Stimulated activated CD4-positive, alpha-beta T cell treated with anti-CD3 and anti-CD28 coated beads, Interleukin-12 subunit alpha, Interleukin-12 subunit beta, amount 100 ng/mL, for 4 hours (primary cell): Measurements from ENCODE around the gene NADSYN1.
"Not testable (repeated sequence)": the region's sequence is repeated elsewhere in the genome, so short reads cannot be mapped to it uniquely, and the experiment has no call there.

Experiments used
- DNase-seq: peaks from one replicate; pipeline ENCODE4 v3.0.0-alpha.2; 2020

Gene NADSYN1

GRCh38 chr11:71530602-71531001 is 77.6 kb downstream of the NADSYN1 start:
- no peak for DNase-seq

- DNase-seq, result no peak
Measured at GRCh38 chr11:71532036-71532610, 79.1 kb downstream of the NADSYN1 start.

GRCh38 chr11:71534711-71535608 is 82.0 kb downstream of the NADSYN1 start:
- DNase-seq, result not testable (repeated sequence)

- no peak for DNase-seq
Measured at GRCh38 chr11:71535825-71536224, 82.8 kb downstream of the NADSYN1 start.

- no peak for DNase-seq
Measured at GRCh38 chr11:71537537-71537936, 84.5 kb downstream of the NADSYN1 start.

- not testable (repeated sequence) for DNase-seq
Measured at GRCh38 chr11:71537977-71538665, 85.1 kb downstream of the NADSYN1 start, which contains the start of gene KRTAP5-8. Gene KRTAP5-8 (plus strand): TSS chr11:71538025. CDS start chr11:71538056, 31 bp downstream.

DNA sequence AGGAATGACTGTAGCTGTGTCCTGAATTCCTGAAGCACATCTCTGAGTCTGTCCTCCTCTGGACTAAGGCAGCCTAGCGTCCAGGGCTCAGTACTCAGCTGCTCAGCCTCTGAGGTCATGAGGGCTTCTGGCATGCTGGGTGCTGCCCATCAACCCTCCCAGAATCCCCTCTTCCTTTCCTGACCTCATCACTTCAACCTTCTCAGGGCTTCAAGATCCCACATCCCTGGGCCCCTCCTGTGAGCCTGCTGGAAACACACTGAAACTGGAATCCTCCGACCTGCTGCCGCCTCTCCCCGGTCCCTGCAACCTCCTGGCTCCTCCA is 85.6 kb downstream of the NADSYN1 start:
- DNase-seq, result no peak

GRCh38 chr11:71539017-71539416 is 86.0 kb downstream of the NADSYN1 start:
- no peak for DNase-seq

GRCh38 chr11:71539971-71540370 is 87.0 kb downstream of the NADSYN1 start:
- DNase-seq, result not testable (repeated sequence)

- DNase-seq, result not testable (repeated sequence)
Measured at GRCh38 chr11:71540521-71541304, 87.7 kb downstream of the NADSYN1 start.

- DNase-seq, result no peak
Measured at GRCh38 chr11:71542382-71542781, 89.4 kb downstream of the NADSYN1 start.

GRCh38 chr11:71542879-71543777 is 90.1 kb downstream of the NADSYN1 start:
- DNase-seq, result no peak

GRCh38 chr11:71543866-71544265 is 90.9 kb downstream of the NADSYN1 start:
- DNase-seq, result no peak

GRCh38 chr11:71544525-71545214 is 91.7 kb downstream of the NADSYN1 start:
- DNase-seq, result no peak

- DNase-seq, result no peak
Measured at GRCh38 chr11:71545405-71545966, 92.5 kb downstream of the NADSYN1 start.

- no peak for DNase-seq
Measured at GRCh38 chr11:71548120-71548519, 95.1 kb downstream of the NADSYN1 start, which contains the start of gene KRTAP5-9. Gene KRTAP5-9 (plus strand): TSS chr11:71548420. CDS start chr11:71548658, 238 bp downstream.

DNA sequence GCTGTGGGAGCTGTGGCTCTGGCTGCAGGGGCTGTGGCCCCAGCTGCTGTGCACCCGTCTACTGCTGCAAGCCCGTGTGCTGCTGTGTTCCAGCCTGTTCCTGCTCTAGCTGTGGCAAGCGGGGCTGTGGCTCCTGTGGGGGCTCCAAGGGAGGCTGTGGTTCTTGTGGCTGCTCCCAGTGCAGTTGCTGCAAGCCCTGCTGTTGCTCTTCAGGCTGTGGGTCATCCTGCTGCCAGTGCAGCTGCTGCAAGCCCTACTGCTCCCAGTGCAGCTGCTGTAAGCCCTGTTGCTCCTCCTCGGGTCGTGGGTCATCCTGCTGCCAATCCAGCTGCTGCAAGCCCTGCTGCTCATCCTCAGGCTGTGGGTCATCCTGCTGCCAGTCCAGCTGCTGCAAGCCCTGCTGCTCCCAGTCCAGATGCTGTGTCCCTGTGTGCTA is 95.7 kb downstream of the NADSYN1 start:
- DNase-seq, result no peak
